K562 (cell line): ENCODE data around the gene GMPR2. TPM values are rescaled to one million over a fixed set of nuclear protein-coding genes. Genes with fewer than 3 reads are reported as not detected.

Experiments used
- ATAC-seq: fragments of 200-7000 bp; cut with Tn5 transposase; 3 replicates; pipeline ENCODE4 v1.9.1; 2020; ENCODE audit warnings: moderate library complexity
- BruUV-seq: library from RNA; stranded (reverse); fragments of 400-500 nt; replicated peaks from 2 replicates; lab custom pipeline; 2021; lab: Mats Ljungman, UMichigan
- CTCF ChIA-PET: fragments of 300-600 bp; formaldehyde crosslinking; extraction: SDS; loops from one replicate; lab custom pipeline; 2021; ENCODE audit warnings: low intra/inter-chr PET ratio; lab: Yijun Ruan, JAX
- POLR2A ChIA-PET: fragments of 300-600, 350-650 bp; sonication (Branson Sonifier 250); formaldehyde crosslinking; extraction: SDS; loops from one replicate; lab custom pipeline; 2021; ENCODE audit warnings: antibody characterized with exemption, inconsistent platforms; lab: Yijun Ruan, JAX
- DNase-seq, 4 experiments: peaks; one replicate each; pipeline versions ENCODE4 v3.0.0 to v3.0.0-alpha.2; 2011 to 2018; ENCODE audit warnings: low spot score in 3 of 4, mixed read lengths in 3 of 4; ENCODE audit errors: extremely low read depth in 1 of 4
- FAIRE-seq: peaks from 2 replicates; lab custom pipeline; 2011; peaks lifted over from hg19 to GRCh38; lab: Jason Lieb, UNC
- H2AFZ ChIP-seq: 2 replicates; pipeline ENCODE4 v1.6.0; 2011; ENCODE audit warnings: low read depth, low read length, control low read depth, inconsistent platforms
- H3K27ac ChIP-seq: fragments of 200-600 bp; 3 replicates; pipeline ENCODE4 v1.8.0; 2011; ENCODE audit warnings: low read depth, mild to moderate bottlenecking, control low read depth, inconsistent platforms, low read length, moderate library complexity, mixed read lengths; ENCODE audit errors: extremely low read depth
- H3K27me3 ChIP-seq, 2 experiments: fragments of 300-600 bp in 1 of 2; 2 replicates in 1 of 2; 3 replicates in 1 of 2; pipeline versions ENCODE4 v1.6.0 to v1.8.0; 2011; ENCODE audit warnings: inconsistent platforms in 2 of 2, low read length in 2 of 2, mild to moderate bottlenecking in 1 of 2, mixed read lengths in 1 of 2, moderate library complexity in 1 of 2; ENCODE audit not compliant: control insufficient read depth in 2 of 2, insufficient read depth in 2 of 2
- H3K36me3 ChIP-seq: fragments of 300-600 bp; 3 replicates; pipeline ENCODE4 v1.8.0; 2011; ENCODE audit warnings: mild to moderate bottlenecking, low read length, inconsistent platforms; ENCODE audit not compliant: control insufficient read depth, insufficient read depth
- H3K4me1 ChIP-seq, 2 experiments: fragments of 200-600 bp in 1 of 2; replicated peaks in 1 of 2; 2 replicates in 1 of 2; 3 replicates in 1 of 2; pipeline versions ENCODE4 v1.5.1 to v1.8.0; 2011; ENCODE audit warnings: inconsistent platforms in 2 of 2, low read length in 2 of 2, mild to moderate bottlenecking in 1 of 2, mixed read lengths in 1 of 2, moderate library complexity in 1 of 2; ENCODE audit not compliant: control insufficient read depth in 2 of 2, insufficient read depth in 2 of 2
- H3K4me2 ChIP-seq: 2 replicates; pipeline ENCODE4 v1.6.1; 2011; ENCODE audit warnings: low read length, control low read depth, inconsistent platforms, mixed read lengths; ENCODE audit not compliant: insufficient read depth
- H3K4me3 ChIP-seq: fragments of 200-600 bp; sonication (generic), shearing (Covaris generic); 2 replicates; pipeline ENCODE4 v1.5.1; 2016; ENCODE audit warnings: control low read depth, inconsistent platforms
- H3K79me2 ChIP-seq: fragments of 200-600 bp; 3 replicates; pipeline ENCODE4 v1.8.0; 2011; ENCODE audit warnings: low read length, inconsistent platforms; ENCODE audit not compliant: control insufficient read depth, insufficient read depth
- H3K9ac ChIP-seq, 2 experiments: 2 replicates each; pipeline versions ENCODE4 v1.6.0 to v1.6.1; 2011; ENCODE audit warnings: low read depth in 2 of 2, low read length in 2 of 2, control low read depth in 1 of 2, inconsistent platforms in 1 of 2, mild to moderate bottlenecking in 1 of 2, mixed read lengths in 1 of 2; ENCODE audit not compliant: insufficient read depth in 1 of 2
- H3K9me1 ChIP-seq: one replicate; pipeline ENCODE4 v1.6.0; 2011; ENCODE audit warnings: inconsistent platforms, mild to moderate bottlenecking, low read length, moderate library complexity; ENCODE audit not compliant: control insufficient read depth, insufficient read depth
- H3K9me3 ChIP-seq: replicated peaks from 2 replicates; pipeline ENCODE4 v1.5.1; 2011; ENCODE audit warnings: low read depth, low read length, inconsistent platforms; ENCODE audit not compliant: control insufficient read depth, insufficient read depth
- H4K20me1 ChIP-seq: replicated peaks from 2 replicates; pipeline ENCODE4 v1.6.1; 2011; ENCODE audit warnings: low read length, inconsistent platforms, mixed read lengths; ENCODE audit not compliant: control insufficient read depth, insufficient read depth
- C11orf30 ChIP-seq: fragments of 450-650 bp; IDR thresholded peaks from 2 replicates; pipeline ENCODE4 v1.6.1; 2016; ENCODE audit warnings: low read depth, mild to moderate bottlenecking
- CBX2 ChIP-seq: fragments of 200-600 bp; sonication (generic); IDR thresholded peaks from one replicate; pipeline ENCODE4 v1.6.1; 2012; ENCODE audit warnings: mild to moderate bottlenecking, low read length, inconsistent platforms; ENCODE audit not compliant: insufficient read depth, poor library complexity, severe bottlenecking
- MCM7 ChIP-seq, 2 experiments: fragments of 450-650 bp; IDR thresholded peaks; 2 replicates each; pipeline ENCODE4 v1.6.1; 2016 to 2018
- SMC3 ChIP-seq: conservative IDR thresholded peaks from 2 replicates; pipeline ENCODE4 v1.6.1; 2011; ENCODE audit warnings: low read depth, low read length, improper control_type of control experiment; ENCODE audit not compliant: insufficient read depth
- SNIP1 ChIP-seq: fragments of 450-650 bp; IDR thresholded peaks from 2 replicates; pipeline ENCODE4 v1.7.1; 2017; ENCODE audit warnings: low read depth, mild to moderate bottlenecking
- SOX6 ChIP-seq: fragments of 450-650 bp; IDR thresholded peaks from 2 replicates; pipeline ENCODE4 v1.6.1; 2014; ENCODE audit warnings: mild to moderate bottlenecking
- TAF15 ChIP-seq: fragments of 200-400 bp; formaldehyde crosslinking; IDR thresholded peaks from 2 replicates; pipeline ENCODE4 v1.6.1; 2017; ENCODE audit warnings: mild to moderate bottlenecking, low read depth, low read length, moderate library complexity
- TEAD1 ChIP-seq, 2 experiments: fragments of 450-650 bp in 1 of 2; sonication (generic) in 1 of 2; formaldehyde crosslinking; IDR thresholded peaks; 2 replicates each; pipeline versions ENCODE4 v1.4.0 to v1.8.0; 2020 to 2022; ENCODE audit warnings: mild to moderate bottlenecking in 2 of 2, missing genetic modification reagents in 1 of 2
- TEAD2 ChIP-seq: fragments of 450-650 bp; IDR thresholded peaks from 2 replicates; pipeline ENCODE4 v1.6.1; 2016; ENCODE audit warnings: missing genetic modification characterization, control low read depth, missing compliant biosample characterization
- TEAD4 ChIP-seq, 2 experiments: sonication (generic) in 1 of 2; formaldehyde crosslinking in 1 of 2; IDR thresholded peaks; 2 replicates each; pipeline versions ENCODE4 v1.6.1 to v1.8.0; 2012 to 2022; ENCODE audit warnings: borderline replicate concordance in 1 of 2, inconsistent platforms in 1 of 2, low read length in 1 of 2, mild to moderate bottlenecking in 1 of 2, missing genetic modification reagents in 1 of 2
- WGBS: fragments of 100-300 bp; shearing (Covaris generic); methylation state at CpG from one replicate; pipeline ENCODE4 v1.1.6; 2016; ENCODE audit warnings: low coverage, mixed read lengths; ENCODE audit not compliant: insufficient coverage; ENCODE audit errors: missing lambda C conversion rate; 5-methylcytosine and 5-hydroxymethylcytosine counted together
- in situ Hi-C: fragments of 300-500 bp; cut with MboI; formaldehyde crosslinking; loops from 4 replicates; pipeline ENCODE4 v1.15.0; 2018; ENCODE audit warnings: inconsistent platforms, mixed read lengths
- intact Hi-C: fragments of 100-400 bp; cut with micrococcal nuclease; formaldehyde crosslinking; loops from 2 replicates; pipeline ENCODE4 v1.14.2; 2022
- polyA plus RNA-seq, 8 experiments: library from polyadenylated mRNA; depleted of rRNA in 4 of 8; stranded (reverse) in 5 of 8; unstranded in 3 of 8; fragments of >200 nt; fragmentation: Nextera tagmentation in 2 of 8; fragmentation: Illumina TruSeq in 1 of 8; extraction: Ambion mirVana in 2 of 8; extraction: Trizol in 1 of 8; gene quantifications; 2 replicates each; pipeline versions ENCODE4 v1.2.1 to v1.2.3, GENCODE V29; 2011 to 2014; ENCODE audit warnings: inconsistent platforms in 1 of 8, missing spikeins in 1 of 8
- total RNA-seq, 7 experiments: library from RNA; depleted of rRNA in 6 of 7; stranded (reverse); fragments of >200 nt in 6 of 7; fragmentation: Illumina TruSeq in 2 of 7; extraction: Trizol in 2 of 7; gene quantifications; 2 replicates each; pipeline versions ENCODE4 v1.2.1 to v1.2.3, GENCODE V29; 2011 to 2021; ENCODE audit warnings: low replicate concordance in 1 of 7
- TF ChIP-seq, protein P1 (sequence below): fragments of 250-450 bp; sonication (Bioruptor Pico); IDR thresholded peaks from 2 replicates; pipeline ENCODE4 v1.8.0; 2021; ENCODE audit warnings: moderate library complexity, mild to moderate bottlenecking, inconsistent platforms
- TF ChIP-seq, protein P2 (sequence below): sonication (generic); formaldehyde crosslinking; IDR thresholded peaks from 2 replicates; pipeline ENCODE4 v1.8.0; 2022; ENCODE audit warnings: missing genetic modification reagents, mild to moderate bottlenecking, moderate library complexity, borderline replicate concordance
- TF ChIP-seq, protein P3 (sequence below): fragments of 450-650 bp; IDR thresholded peaks from 2 replicates; pipeline ENCODE4 v1.6.1; 2016
- TF ChIP-seq, protein P4 (sequence below): sonication (generic); formaldehyde crosslinking; IDR thresholded peaks from 2 replicates; pipeline ENCODE4 v1.8.0; 2022; ENCODE audit warnings: mild to moderate bottlenecking, missing genetic modification reagents
- TF ChIP-seq, protein P5 (sequence below): sonication (generic); formaldehyde crosslinking; IDR thresholded peaks from 2 replicates; pipeline ENCODE4 v1.8.0; 2022; ENCODE audit warnings: missing genetic modification reagents, mild to moderate bottlenecking, borderline replicate concordance

GMPR2 gene
- total and polyA plus RNA-seq, 9 of the 15 experiments (the other 6 are each of a cell fraction or from before 2014, with no cell fraction given): 26.4 to 67.4 (median 36.3) TPM

DNA sequence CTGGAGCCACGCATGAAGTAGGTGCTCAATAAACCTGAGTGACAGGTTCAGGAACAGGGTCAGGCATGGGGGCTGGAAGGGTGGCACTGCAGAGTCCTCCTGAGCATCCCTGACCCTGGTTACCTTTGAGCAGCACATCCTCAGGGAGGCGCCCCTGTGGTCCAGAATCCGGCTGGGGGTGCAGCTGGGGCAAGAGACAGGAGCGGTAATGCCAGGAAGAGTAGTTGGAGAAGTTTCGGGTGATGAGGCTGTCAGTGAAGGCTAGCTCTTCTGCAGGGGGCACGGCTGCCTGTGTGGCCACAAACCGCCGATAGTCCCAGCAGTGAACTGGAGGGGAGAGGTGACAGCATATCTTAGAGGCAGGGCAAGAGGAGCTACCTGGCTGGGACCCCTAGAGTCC, 36.6 kb downstream of the GMPR2 start:
- POLR2A ChIA-PET: interaction anchor here (0.7 to 1.2 kb wide), 4 partner anchors 8 to 28 kb away, joined by 3 to 4 read pairs (median 4); partner anchors contain the start of gene TINF2
- TF ChIP-seq TEAD2 (tag) (no peak), TAF15 (no peak), SOX6 (no peak), CBX2 (no peak), SNIP1 (no peak), C11orf30 (no peak), MCM7 (IDR thresholded peaks at IDR 0.05) (no peak), TEAD1 (CRISPR knock-in tag; IDR thresholded peaks at IDR 0.05) (no peak), SMC3 (no peak), TEAD4 (IDR thresholded peaks at IDR 0.05; ENCODE audit: low read length) (no peak), TEAD4 (CRISPR knock-in tag; IDR thresholded peaks at IDR 0.05; ENCODE audit: borderline replicate concordance) (no peak)
- TF ChIP-seq, protein P1, sequence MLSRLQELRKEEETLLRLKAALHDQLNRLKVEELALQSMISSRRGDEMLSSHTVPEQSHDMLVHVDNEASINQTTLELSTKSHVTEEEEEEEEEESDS (CRISPR knock-in tag): no peak
- TF ChIP-seq, protein P2, sequence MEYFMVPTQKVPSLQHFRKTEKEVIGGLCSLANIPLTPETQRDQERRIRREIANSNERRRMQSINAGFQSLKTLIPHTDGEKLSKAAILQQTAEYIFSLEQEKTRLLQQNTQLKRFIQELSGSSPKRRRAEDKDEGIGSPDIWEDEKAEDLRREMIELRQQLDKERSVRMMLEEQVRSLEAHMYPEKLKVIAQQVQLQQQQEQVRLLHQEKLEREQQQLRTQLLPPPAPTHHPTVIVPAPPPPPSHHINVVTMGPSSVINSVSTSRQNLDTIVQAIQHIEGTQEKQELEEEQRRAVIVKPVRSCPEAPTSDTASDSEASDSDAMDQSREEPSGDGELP: no peak
- TF ChIP-seq, protein P3, sequence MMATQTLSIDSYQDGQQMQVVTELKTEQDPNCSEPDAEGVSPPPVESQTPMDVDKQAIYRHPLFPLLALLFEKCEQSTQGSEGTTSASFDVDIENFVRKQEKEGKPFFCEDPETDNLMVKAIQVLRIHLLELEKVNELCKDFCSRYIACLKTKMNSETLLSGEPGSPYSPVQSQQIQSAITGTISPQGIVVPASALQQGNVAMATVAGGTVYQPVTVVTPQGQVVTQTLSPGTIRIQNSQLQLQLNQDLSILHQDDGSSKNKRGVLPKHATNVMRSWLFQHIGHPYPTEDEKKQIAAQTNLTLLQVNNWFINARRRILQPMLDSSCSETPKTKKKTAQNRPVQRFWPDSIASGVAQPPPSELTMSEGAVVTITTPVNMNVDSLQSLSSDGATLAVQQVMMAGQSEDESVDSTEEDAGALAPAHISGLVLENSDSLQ: no peak
- TF ChIP-seq, protein P4, sequence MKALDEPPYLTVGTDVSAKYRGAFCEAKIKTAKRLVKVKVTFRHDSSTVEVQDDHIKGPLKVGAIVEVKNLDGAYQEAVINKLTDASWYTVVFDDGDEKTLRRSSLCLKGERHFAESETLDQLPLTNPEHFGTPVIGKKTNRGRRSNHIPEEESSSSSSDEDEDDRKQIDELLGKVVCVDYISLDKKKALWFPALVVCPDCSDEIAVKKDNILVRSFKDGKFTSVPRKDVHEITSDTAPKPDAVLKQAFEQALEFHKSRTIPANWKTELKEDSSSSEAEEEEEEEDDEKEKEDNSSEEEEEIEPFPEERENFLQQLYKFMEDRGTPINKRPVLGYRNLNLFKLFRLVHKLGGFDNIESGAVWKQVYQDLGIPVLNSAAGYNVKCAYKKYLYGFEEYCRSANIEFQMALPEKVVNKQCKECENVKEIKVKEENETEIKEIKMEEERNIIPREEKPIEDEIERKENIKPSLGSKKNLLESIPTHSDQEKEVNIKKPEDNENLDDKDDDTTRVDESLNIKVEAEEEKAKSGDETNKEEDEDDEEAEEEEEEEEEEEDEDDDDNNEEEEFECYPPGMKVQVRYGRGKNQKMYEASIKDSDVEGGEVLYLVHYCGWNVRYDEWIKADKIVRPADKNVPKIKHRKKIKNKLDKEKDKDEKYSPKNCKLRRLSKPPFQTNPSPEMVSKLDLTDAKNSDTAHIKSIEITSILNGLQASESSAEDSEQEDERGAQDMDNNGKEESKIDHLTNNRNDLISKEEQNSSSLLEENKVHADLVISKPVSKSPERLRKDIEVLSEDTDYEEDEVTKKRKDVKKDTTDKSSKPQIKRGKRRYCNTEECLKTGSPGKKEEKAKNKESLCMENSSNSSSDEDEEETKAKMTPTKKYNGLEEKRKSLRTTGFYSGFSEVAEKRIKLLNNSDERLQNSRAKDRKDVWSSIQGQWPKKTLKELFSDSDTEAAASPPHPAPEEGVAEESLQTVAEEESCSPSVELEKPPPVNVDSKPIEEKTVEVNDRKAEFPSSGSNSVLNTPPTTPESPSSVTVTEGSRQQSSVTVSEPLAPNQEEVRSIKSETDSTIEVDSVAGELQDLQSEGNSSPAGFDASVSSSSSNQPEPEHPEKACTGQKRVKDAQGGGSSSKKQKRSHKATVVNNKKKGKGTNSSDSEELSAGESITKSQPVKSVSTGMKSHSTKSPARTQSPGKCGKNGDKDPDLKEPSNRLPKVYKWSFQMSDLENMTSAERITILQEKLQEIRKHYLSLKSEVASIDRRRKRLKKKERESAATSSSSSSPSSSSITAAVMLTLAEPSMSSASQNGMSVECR (CRISPR knock-in tag): no peak
- TF ChIP-seq, protein P5, sequence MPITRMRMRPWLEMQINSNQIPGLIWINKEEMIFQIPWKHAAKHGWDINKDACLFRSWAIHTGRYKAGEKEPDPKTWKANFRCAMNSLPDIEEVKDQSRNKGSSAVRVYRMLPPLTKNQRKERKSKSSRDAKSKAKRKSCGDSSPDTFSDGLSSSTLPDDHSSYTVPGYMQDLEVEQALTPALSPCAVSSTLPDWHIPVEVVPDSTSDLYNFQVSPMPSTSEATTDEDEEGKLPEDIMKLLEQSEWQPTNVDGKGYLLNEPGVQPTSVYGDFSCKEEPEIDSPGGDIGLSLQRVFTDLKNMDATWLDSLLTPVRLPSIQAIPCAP (CRISPR knock-in tag): no peak

More for the DNA sequence above, 36.6 kb downstream of the GMPR2 start:
- H3K4me2 ChIP-seq: no peak overlapping the region
- peaks cover 9% of the 10 kb centered on the region; the same call in 1 of the 3 replicates for H3K79me2 ChIP-seq
- CTCF ChIA-PET: no interaction called here
- no TSS peak for BruUV-seq
- no peaks in the 10 kb centered on the region for H3K27me3 ChIP-seq
- no peak for FAIRE-seq
- no peak overlapping the region for H3K4me3 ChIP-seq
- H3K27ac ChIP-seq: no peak overlapping the region
- no peak for DNase-seq
- no peak for ATAC-seq
- intact Hi-C loops (no loop called here), in situ Hi-C loops (no loop called here)
- no peak overlapping the region for H3K9ac ChIP-seq
- WGBS: 81% methylated on average over 4 of the region's 8 CpGs
- no peak overlapping the region for H2AFZ ChIP-seq
- H3K9me3 ChIP-seq: no peaks in the 10 kb centered on the region
- no peaks in the 10 kb centered on the region; the same call in 1 of the 2 replicates for H4K20me1 ChIP-seq
- H3K9me1 ChIP-seq: no peaks in the 10 kb centered on the region
- peaks cover 17 to 22% of the 10 kb centered on the region in 2 experiments; a peak in 4 of 5 replicates for H3K4me1 ChIP-seq
- no peaks in the 10 kb centered on the region for H3K36me3 ChIP-seq
